Hematopoietic multipotent progenitor cell (in vitro differentiated cells): ENCODE results near the gene PIGC. TPM values are rescaled to one million over a fixed set of nuclear protein-coding genes. Genes with fewer than 3 reads are reported as not detected.
A peak's percentile ranks its signal among the peaks of the same experiment; 100 is the strongest.
"Not testable (repeated sequence)": the region's sequence is repeated elsewhere in the genome, so short reads cannot be mapped to it uniquely, and the experiment has no call there.

Source experiments
- DNase-seq, 3 donors: peaks; one replicate each; pipeline ENCODE4 v3.0.0-alpha.2; 2011 to 2015; ENCODE audit warnings: low read depth in 2 of 3, low spot score in 2 of 3
- total RNA-seq: library from RNA; depleted of rRNA; stranded (reverse); fragments of >200 nt; gene quantifications from one replicate; pipeline ENCODE4 v1.2.3, GENCODE V29; 2012

PIGC gene
- total RNA-seq, 1 donor, result 38.2 TPM

DNA sequence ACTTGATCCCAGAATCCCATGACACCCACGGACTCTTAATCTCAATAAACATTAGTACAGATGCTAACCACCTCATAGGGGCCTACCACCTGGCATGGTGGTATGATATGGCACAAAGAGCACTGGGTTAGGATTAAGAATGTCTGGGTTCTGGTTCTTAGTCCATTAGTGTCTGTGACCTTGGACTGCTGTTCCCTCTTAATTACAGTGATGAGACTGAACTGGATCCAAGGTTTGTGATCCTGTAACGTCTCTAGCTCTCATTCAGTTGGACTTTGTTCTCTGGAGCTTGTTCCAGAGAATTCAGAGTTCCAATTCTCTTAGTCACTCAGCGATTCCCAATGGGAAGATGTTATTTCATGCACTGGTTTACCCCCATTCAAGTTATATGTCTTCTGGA is 23.6 kb upstream of the PIGC start:
- no peak for DNase-seq

DNA sequence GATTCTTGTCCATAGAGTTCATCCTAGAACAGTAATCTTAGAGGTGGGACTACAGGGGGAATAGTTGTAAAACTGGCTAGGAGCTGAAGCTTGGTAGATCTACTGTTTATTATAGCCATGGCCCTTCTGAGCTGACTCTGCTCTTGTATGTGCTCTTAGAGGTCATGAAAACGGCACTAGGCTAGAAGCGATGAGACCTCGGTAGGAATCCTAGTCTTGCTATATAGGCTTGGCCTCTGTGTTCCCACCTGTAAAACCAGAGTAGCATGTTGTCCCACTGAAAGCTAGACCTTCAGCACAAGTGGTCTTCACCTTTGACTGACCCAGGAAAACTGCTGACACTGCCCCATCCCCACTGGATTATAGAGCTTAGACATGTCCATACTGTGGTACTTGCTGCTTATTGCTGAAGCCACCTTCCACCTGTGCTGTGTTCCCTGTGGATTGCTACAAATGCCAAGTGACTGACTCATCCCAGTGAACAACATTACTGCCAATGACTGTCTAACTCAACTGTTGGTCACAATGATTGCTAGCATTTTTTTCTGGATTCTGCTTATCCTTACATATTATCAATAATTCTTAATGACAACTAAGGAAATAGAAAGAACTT is 23.0 kb upstream of the PIGC start:
- no peak for DNase-seq

DNA sequence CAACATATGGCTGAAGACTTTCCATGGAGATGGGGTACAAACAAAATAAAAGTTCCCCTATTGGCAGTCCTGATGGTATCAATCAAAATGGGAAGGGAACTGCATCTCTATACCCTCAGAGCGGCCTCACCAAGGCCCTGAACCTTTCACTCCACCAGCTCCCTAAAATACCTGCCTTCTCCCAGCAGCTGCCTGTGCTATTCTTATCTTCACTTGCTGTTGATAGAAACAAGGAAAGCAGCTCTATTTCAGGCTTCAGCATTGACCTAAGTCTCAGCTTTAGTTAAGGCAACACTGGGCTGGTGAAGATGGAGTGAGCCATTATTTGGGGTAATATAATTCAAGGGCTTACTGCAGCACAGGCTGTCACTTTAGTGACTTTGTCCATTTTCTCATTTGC is 21.7 kb upstream of the PIGC start:
- no peak for DNase-seq

DNA sequence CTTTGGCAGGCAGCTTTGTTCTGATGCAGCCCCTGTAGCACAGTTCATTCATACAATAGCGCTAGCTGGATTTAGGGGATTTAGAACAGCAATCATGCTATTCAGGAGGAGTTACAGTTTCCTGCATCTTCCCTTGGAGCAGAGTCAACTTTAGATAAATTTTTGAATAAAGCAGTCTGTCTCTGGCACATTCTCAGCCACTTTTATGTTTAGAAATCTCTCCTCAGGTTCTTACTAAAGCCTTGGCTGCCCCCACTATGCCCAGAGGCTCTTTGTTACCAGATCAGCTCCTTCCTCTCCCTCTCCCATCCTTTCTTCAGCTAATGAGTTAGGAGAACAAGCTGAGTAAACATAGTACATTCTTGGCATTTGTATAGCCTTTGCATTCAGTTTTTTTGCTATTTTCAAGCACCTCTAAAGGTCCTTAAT is 17.0 kb upstream of the PIGC start:
- no peak for DNase-seq

DNA sequence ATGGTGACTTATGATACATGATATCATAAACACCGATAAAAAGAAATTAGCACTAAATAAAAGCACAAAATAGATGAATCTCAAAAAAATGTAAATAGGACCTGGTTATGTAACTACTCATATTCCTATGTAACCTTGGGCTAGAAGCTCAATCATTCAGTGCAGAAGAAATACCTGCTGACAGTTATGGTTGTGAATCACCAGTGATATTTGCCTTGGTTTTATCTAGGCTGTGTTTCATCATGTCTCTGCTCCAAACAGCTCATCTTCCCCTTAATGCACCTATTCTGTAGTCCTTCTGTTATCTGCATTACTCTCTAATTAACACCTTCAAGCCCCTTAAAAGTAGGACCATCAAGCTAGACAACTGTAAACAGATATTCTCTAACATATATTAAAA is 16.3 kb upstream of the PIGC start:
- no peak for DNase-seq

DNA sequence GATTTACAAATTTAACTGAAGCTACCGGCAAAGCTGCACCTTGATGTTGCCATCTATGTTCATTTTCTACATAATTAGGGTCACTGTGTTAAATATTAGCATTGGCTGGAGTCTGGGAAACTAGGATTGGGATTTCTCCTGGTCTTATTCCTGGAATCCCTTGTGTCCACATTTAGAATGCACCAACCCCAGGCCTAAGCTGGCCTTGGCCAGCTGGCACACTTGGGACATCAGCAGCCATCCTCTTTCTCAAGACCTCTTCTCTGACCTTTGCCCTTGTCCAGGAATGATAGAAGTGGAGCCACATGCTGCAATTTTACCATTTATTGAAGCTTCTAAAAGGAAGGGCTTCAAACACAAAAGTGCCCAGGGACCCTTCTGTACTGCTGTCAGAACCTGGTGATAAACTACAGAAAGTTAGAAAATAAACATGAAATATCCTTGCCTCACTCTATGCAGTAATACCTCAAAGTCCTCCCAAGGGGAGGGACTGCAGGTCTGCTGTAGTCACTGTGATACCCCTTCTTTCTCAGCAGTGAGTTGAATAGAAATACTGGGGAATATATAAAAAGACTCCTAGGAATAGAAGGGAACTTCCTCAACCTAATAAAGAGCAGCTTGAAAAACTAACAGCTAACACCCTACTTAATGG is 13.7 kb upstream of the PIGC start:
- no peak for DNase-seq

DNA sequence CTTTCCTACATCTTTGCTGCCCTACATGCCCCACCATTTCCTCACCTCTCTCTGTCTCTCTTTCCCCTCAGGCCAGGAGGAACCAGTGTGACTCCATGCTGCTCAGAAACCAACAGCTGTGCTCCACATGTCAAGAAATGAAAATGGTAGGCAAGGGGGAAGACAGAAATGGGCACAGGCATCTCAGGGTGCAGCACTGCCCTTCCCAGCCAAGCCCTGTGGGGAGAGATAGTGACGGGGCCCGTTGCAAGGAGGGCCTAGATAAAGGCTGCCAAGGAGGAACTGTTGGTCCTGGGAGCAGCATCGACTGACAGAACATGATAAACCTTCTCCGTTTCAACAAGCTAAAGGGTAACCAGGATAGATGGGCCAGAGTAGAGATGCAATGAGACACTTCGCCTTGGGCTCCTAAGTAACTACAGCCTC is 12.5 kb upstream of the PIGC start:
- peak in 2 of 3 donors; percentile 9 to 10 for DNase-seq

DNA sequence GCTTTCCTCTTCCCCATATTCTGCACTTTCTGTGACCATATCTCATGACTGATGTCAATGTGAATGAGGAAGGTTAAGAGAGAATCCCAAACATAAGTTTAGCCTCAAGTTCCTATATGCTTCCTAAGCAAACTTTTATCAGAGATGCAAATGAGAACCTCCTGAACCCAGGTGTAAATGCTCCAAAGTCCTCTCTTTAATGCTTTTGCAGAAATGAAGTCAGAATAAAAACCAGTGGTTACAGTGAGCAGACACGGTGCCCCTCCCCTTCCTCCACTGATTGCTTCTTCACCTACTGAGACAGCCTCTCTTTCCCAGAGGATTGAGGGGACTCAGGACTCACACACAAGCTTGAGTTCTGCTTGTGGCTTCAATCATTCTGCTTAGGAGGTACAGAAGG is 11.6 kb upstream of the PIGC start:
- no peak for DNase-seq

DNA sequence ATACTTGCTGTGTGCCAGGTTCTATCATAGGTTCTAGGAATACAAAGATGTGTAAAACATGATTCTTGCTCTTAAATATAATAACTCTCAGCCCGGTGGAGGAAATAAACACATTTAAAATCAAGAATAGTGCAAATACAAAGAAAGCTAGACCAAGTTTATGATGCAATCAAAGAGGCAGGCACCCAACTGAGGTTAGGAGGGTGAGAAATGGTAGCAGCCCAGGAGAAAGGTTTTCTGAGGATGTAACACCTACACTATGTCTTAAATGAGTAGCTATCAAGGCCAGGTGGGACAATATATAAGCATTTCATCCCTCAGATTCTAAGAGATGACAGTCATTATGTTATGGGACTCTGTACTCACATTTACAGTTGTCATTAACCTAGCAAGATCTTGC is 9.7 kb upstream of the PIGC start:
- no peak for DNase-seq

DNA sequence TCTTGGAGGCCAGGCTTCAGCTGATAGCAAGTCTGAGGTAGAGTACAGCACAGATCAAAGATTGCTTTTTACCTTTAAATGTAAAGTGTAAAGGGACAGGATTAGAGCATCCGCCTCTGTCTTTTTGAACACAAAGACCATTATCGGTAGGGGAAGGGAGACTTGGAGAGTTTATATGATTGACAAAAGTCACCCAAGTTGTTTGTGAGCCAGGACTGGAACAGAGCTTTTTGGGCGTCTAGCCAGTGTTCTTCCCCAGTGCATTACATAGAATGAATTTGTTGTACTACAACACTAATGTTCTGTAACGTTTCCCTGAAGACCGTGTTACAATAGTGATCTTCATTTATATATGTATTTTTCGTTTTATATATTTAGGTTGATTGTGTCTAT is 9.3 kb upstream of the PIGC start:
- no peak for DNase-seq

DNA sequence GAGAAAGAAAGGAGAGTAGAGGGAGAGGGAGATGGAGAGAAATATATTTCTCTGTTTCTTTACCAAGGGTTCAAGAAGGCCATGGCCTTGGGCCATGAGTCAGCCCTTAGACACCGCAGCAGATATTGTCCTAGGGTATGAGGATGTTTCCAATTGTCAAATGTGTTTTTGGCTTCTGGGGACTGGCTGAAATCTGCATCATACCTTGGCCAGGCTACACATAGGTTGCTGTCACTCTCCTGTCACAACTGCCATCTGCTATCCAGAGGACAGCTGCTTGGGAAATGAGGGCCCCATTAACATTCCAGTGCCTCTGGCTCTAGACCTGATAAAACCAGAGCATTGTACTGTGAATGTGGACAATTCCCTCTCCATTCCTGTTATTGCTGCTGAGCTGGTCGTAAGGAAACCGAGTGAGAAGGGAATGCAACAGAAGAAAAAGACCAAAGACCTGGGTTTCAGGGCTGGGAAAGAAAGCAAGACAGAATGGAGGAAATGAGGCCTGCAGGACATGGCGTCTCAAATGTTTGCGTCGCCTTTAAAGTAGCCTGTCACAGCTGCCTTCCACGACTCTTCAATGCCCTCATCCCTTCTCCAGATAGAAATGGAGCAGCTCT is 8.8 kb upstream of the PIGC start:
- DNase-seq, result no peak

DNA sequence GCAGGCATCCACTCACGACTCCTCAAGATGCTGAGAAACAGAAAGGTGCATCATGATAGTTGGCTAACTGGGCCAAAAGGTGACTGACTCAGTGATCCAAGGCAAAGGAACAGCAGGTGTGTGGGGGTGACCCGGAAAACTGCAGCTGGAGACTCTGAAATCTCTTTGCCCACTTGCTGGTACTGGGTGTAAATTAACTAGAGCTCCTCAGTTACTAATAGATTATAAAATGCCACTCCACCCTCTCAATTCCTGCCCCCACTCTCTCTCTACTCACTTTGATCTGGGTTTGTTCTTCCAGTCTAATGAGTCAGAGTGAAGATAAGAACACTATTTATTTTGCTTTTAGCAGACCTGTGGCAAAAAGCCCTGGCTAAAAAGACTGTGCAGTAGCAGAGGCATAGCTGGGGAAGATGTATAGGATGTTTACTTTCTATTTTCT is 7.2 kb upstream of the PIGC start:
- DNase-seq, result no peak

DNA sequence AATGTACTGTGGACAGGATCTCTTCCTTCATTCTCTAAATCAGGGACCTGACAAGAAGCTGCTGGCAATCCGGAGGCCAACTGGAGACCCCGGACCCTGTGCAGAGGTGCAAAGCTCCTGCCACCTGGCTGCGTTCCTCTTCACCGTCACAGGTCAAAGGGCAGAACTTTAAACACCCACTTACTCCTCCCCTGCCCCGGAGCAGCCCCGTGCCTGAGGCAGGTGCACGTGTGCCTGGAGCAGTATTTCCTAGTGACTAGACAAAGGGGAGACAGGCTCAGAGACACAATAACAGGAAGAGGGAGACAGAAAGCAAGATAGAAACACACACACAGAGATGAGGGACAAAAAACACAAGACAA is 6.6 kb upstream of the PIGC start:
- DNase-seq, result no peak

DNA sequence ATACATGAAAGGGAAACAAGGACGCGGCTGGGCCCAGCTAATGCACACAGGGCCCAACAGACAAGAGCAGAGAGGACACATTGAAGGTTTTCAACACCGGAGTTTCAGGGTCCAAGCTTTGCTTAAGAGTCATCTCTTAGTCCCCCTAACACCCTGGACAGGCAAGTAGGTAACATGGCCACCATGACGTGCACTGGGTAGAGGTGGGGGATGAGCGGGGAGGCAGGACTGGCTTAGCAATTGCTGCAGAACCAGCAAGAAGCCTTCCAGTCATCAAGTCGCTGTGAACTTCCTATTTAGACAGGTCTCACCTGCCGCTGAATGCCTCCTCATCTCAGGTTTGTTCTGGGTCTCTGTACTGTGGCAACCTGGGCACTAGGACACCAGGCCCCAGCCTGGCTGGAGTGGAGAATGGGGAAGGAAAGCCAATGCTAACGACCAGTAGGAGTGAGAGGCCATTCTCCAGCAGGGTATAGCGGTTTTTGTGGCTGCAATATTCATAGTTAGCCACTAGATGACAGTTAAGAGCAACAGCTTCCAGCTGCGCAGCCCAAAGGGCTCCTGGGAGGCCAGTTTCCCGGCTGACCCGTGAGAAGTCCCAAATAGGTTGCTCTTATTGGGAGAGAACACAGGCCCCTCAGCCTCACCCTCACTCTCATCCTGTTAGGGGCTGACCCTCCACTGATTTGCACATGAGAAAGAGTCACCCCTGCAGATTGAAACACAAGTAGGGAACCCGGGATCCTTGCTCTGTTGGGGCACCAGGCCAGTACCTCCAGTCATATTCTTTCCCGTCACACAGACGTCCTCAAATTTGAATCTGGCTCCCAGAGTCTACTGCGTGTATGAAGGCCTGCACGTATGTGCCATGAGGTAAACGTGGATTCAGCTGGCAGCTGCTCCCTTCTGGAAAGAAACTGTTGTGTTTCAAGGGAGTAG is 6.0 kb upstream of the PIGC start:
- peak in 2 of 3 donors; percentile 46 to 65 for DNase-seq

DNA sequence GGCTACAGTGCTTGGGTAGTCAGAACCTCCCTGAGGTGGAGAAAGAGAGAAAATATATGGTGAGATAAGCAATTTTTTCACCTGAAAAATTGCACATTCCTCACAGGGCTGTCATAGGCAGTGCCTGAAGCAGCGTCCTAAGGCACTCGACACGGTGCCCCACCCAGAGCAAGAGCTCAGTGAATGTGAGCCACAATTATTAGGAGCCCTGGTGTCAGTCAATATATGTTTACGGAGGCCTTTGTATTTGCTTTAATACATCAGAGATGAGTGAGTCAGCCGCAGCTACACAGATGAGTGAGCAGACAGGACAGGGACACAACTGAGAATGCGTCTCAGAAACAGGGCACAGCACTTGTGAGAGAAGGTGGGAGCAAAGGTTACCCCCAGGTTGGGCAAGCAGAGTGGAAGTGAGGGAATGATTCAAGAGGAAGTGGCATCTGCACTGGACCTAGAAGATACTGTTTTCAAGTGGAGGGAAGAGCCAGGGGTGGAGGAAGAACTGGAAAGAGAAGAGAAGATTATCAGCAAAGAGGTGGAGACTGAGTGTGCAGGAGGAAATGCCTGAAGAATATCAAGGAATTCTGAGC is 5.2 kb upstream of the PIGC start:
- no peak for DNase-seq

DNA sequence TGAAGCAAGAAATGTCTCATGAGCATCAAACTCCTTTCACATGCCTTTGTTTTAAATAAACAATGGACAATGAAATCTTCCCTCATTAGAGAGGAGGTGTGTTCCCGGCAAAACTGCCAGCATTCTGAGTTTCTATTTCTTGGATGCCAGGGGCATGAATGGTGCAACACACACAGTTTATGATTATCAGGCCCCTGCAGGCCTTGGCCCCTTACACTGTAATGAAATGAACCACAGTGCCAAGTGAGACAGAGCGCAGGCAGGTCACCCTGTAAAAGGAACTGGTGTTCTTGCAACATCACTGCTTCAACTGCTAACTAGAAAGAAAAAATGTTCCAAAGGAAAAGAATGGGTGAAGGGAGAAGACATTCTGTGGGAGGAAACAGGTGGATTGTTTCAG is 3.8 kb upstream of the PIGC start:
- DNase-seq, result no peak

DNA sequence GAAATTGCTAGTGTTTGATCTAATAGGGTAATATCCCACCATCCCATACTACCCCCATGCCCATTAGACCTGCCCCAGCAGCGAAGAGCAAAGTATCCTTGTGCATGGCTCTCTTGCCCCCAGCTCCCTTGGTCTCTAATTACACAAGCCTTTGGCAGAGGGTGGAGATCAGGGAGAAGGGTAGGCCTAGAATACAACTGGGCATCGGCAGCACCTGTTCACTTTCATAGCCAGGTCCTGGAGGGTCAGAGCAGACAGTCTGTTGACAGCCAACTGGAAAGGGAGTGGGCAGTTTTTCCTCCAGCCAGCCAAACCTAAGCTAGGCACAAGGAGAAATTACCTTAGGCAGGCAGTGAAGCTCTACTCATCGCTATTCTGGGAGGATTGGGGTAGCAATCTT is 2.7 kb upstream of the PIGC start:
- no peak for DNase-seq

DNA sequence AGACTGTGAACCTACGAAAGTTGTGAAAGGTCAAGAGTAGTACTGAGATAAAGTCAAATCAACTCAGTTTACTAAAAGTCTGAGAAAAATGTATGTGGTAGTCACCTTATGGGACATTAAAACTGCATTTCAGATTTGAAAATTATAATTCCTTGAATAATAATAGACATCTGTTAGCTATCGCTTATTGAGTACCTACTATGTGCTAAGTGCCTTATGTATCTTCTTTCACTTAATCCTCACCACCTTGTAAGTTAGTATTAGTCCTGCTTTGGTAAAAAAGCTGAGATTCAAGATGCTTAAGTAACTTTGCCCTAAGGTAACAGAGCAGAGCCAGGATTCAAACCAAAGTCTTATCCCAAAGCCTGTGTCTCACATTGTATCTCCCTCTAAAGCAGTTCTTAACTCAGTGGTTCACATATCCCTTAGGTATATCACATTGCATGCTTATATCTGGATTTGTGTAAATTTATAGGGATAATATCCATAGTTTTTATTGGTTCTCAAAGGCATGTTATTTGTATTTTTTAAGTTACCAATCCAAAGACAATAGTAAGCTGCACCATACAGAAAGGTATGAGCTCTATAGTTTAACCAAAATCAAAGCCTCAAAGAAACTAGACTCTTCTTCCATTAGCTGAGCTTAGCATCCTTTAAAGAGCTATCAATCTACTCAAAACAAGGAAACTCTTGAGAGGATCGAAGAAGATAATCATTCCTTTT is 865 bp downstream of the PIGC start:
- no peak for DNase-seq

DNA sequence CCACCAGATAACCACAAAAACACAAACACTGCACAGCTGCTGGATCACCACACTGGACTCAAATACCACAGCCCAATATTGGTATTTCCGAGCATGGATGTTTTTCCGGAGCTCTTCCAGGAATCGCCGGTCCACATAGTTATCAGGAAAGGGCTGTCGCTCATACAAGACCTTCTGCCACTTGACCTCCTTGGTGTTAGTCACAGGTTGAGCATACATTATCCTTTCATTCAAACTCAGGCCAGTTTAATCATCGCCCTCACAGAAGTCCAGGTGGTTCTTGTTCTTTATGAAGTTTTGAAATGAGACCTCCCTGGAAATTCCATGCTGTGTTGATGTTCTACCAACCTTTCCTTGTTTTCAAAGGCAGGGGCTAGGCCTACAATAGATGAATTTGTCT is 1.5 kb downstream of the PIGC start:
- no peak for DNase-seq

DNA sequence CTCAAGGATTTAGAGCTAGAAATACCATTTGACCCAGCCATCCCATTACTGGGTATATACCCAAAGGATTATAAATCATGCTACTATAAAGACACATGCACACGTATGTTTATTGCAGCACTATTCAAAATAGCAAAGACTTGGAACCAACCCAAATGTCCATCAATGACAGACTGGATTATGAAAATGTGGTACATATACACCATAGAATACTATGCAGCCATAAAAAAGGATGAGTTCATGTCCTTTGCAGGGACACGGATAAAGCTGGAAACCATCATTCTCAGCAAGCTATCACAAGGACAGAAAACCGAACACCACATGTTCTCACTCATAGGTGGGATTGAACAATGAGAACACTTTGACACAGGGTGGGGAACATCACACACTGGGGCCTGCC is 6.7 kb downstream of the PIGC start:
- not testable (repeated sequence) for DNase-seq
